Measurements from ENCODE around the gene SEMA7A. TPM values are rescaled to one million over a fixed set of nuclear protein-coding genes. Genes with fewer than 3 reads are reported as not detected.

SEMA7A gene
- total and polyA plus RNA-seq, 2 experiments from 2014 or later: 2.4 to 9.5 TPM

GRCh38 chr15:74422265-74422651 is 11.5 kb downstream of the SEMA7A start:
- H3K27me3 ChIP-seq: no peaks in the 10 kb centered on the region
- no peaks in the 10 kb centered on the region for H3K79me2 ChIP-seq
- no peaks in the 10 kb centered on the region for H3K9me2 ChIP-seq (replicated peaks; ENCODE audit: insufficient read depth)
- H3K9me3 ChIP-seq (ENCODE audit: low read depth): no peaks in the 10 kb centered on the region
- 83% methylated on average over 9 of the region's 9 CpGs for WGBS (ENCODE audit: low lambda C conversion rate, missing lambda C conversion rate)
- no peak overlapping the region for H3K4me2 ChIP-seq
- H2AFZ ChIP-seq: no peak overlapping the region
- TF ChIP-seq EZH2 (IDR thresholded peaks at IDR 0.05; ENCODE audit: borderline replicate concordance): no peak
- no peak for TF ChIP-seq EZH2phosphoT487 (IDR thresholded peaks at IDR 0.05; ENCODE audit: low read depth, severe bottlenecking, unreplicated experiment)
- no peak for TF ChIP-seq CTCF (IDR thresholded peaks at IDR 0.05; ENCODE audit: poor library complexity)
- no peak overlapping the region for H3K4me3 ChIP-seq
- H3K36me3 ChIP-seq (replicated peaks; ENCODE audit: insufficient read depth, low read depth): no peaks in the 10 kb centered on the region
- H3K27ac ChIP-seq: no peak overlapping the region
- H3K4me1 ChIP-seq (ENCODE audit: insufficient read depth): peaks cover 14% of the 10 kb centered on the region
- no peaks in the 10 kb centered on the region for H4K20me1 ChIP-seq (ENCODE audit: insufficient read depth, poor library complexity, severe bottlenecking)
- DNase-seq (ENCODE audit: low spot score): no peak

- Histone ChIP-seq H2AFZ (no peak overlapping the region), H3K9me3 (ENCODE audit: low read depth) (no peaks in the 10 kb centered on the region), H3K4me1 (ENCODE audit: insufficient read depth) (peaks cover 14% of the 10 kb centered on the region), H4K20me1 (ENCODE audit: insufficient read depth, poor library complexity, severe bottlenecking) (no peaks in the 10 kb centered on the region), H3K27me3 (no peaks in the 10 kb centered on the region), H3K27ac (no peak overlapping the region), H3K79me2 (no peaks in the 10 kb centered on the region), H3K9me2 (replicated peaks; ENCODE audit: insufficient read depth) (no peaks in the 10 kb centered on the region), H3K4me2 (no peak overlapping the region), H3K4me3 (no peak overlapping the region), H3K36me3 (replicated peaks; ENCODE audit: insufficient read depth, low read depth) (no peaks in the 10 kb centered on the region)
- WGBS (ENCODE audit: low lambda C conversion rate, missing lambda C conversion rate): 87% methylated on average over 19 of the region's 20 CpGs
- no peak for DNase-seq (ENCODE audit: low spot score)
- TF ChIP-seq EZH2 (IDR thresholded peaks at IDR 0.05; ENCODE audit: borderline replicate concordance) (no peak), EZH2phosphoT487 (IDR thresholded peaks at IDR 0.05; ENCODE audit: low read depth, severe bottlenecking, unreplicated experiment) (no peak), CTCF (IDR thresholded peaks at IDR 0.05; ENCODE audit: poor library complexity) (no peak)
These were observed 12.2 kb downstream of the SEMA7A start for GRCh38 chr15:74421302-74422245.

GRCh38 chr15:74420193-74420905 is 13.4 kb downstream of the SEMA7A start:
- H4K20me1 ChIP-seq (ENCODE audit: insufficient read depth, poor library complexity, severe bottlenecking): no peaks in the 10 kb centered on the region
- H3K27ac ChIP-seq: no peak overlapping the region
- no peak overlapping the region for H2AFZ ChIP-seq
- H3K27me3 ChIP-seq: no peaks in the 10 kb centered on the region
- H3K9me3 ChIP-seq (ENCODE audit: low read depth): no peaks in the 10 kb centered on the region
- H3K4me1 ChIP-seq (ENCODE audit: insufficient read depth): peaks cover 14% of the 10 kb centered on the region
- no peak overlapping the region for H3K4me3 ChIP-seq
- no peaks in the 10 kb centered on the region for H3K9me2 ChIP-seq (replicated peaks; ENCODE audit: insufficient read depth)
- no peaks in the 10 kb centered on the region for H3K79me2 ChIP-seq
- no peaks in the 10 kb centered on the region for H3K36me3 ChIP-seq (replicated peaks; ENCODE audit: insufficient read depth, low read depth)
- no peak overlapping the region for H3K4me2 ChIP-seq
- TF ChIP-seq EZH2phosphoT487 (IDR thresholded peaks at IDR 0.05; ENCODE audit: low read depth, severe bottlenecking, unreplicated experiment): no peak
- no peak for TF ChIP-seq CTCF (IDR thresholded peaks at IDR 0.05; ENCODE audit: poor library complexity)
- TF ChIP-seq EZH2 (IDR thresholded peaks at IDR 0.05; ENCODE audit: borderline replicate concordance): no peak
- no peak for DNase-seq (ENCODE audit: low spot score)
- WGBS (ENCODE audit: low lambda C conversion rate, missing lambda C conversion rate): 82% methylated on average over 9 of the region's 10 CpGs

Measured in hepatocyte (in vitro differentiated cells).